ENCODE results near the gene KLHL40. TPM values are rescaled to one million over a fixed set of nuclear protein-coding genes. Genes with fewer than 3 reads are reported as not detected.

The KLHL40 gene
- total RNA-seq, 4 donors from 2014 or later = 0.27 TPM; not detected in 3

GRCh38 chr3:42690766-42691680 is 5.7 kb downstream of the KLHL40 start:
- WGBS, 2 donors (ENCODE audit: low coverage in 1 of 2) = 74% methylated on average over 10 of the region's 10 CpGs; no CpG with 5 or more reads in 1 of the 2 donors
- no peak for DNase-seq
- Histone ChIP-seq H3K27me3 (peaks cover 7% of the 10 kb centered on the region), H3K36me3 (no peaks in the 10 kb centered on the region), H3K9me3 (no peaks in the 10 kb centered on the region), H3K4me3 (no peak overlapping the region), H3K27ac (no peak overlapping the region), H3K4me1 (peaks cover 0 to under 1% (median 0%) of the 10 kb centered on the region in 4 donors)
- in situ Hi-C loops (cut with MboI; ENCODE audit: low pct_ligation_motif_present in 1 of 4, low pct_unique_long_range_greater_than_20kb in 1 of 4, low sequenced_read_pairs in 3 of 4) = no loop called here
- intact Hi-C loops (cut with DNase I; ENCODE audit: low total_unique reads) = no loop called here
- TF ChIP-seq POLR2AphosphoS5 (IDR thresholded peaks at IDR 0.05) (no peak), POLR2A (IDR thresholded peaks at IDR 0.05) (no peak), CTCF (IDR thresholded peaks at IDR 0.05) (no peak), EP300 (IDR thresholded peaks at IDR 0.05; ENCODE audit: low read depth) (no peak)

GRCh38 chr3:42691816-42692666 is 6.7 kb downstream of the KLHL40 start:
- no peak overlapping the region for H3K27ac ChIP-seq
- H3K4me3 ChIP-seq = no peak overlapping the region
- H3K9me3 ChIP-seq = no peaks in the 10 kb centered on the region
- in situ Hi-C loops (cut with MboI; ENCODE audit: low pct_ligation_motif_present in 1 of 4, low pct_unique_long_range_greater_than_20kb in 1 of 4, low sequenced_read_pairs in 3 of 4) (no loop called here), intact Hi-C loops (cut with DNase I; ENCODE audit: low total_unique reads) (no loop called here)
- H3K4me1 ChIP-seq = no peaks in the 10 kb centered on the region
- no peaks in the 10 kb centered on the region for H3K36me3 ChIP-seq
- WGBS, 2 donors (ENCODE audit: low coverage in 1 of 2) = 72 to 73% methylated on average over 4 to 13 of the region's 13 CpGs
- no peaks in the 10 kb centered on the region for H3K27me3 ChIP-seq
- DNase-seq = no peak
- TF ChIP-seq EP300 (IDR thresholded peaks at IDR 0.05; ENCODE audit: low read depth) (no peak), POLR2AphosphoS5 (IDR thresholded peaks at IDR 0.05) (no peak), POLR2A (IDR thresholded peaks at IDR 0.05) (no peak), CTCF (IDR thresholded peaks at IDR 0.05) (no peak)

GRCh38 chr3:42692667-42693529 is 7.6 kb downstream of the KLHL40 start:
- intact Hi-C loops (cut with DNase I; ENCODE audit: low total_unique reads) = no loop called here
- H3K27ac ChIP-seq = no peak overlapping the region
- in situ Hi-C loops (cut with MboI; ENCODE audit: low pct_ligation_motif_present in 1 of 4, low pct_unique_long_range_greater_than_20kb in 1 of 4, low sequenced_read_pairs in 3 of 4) = no loop called here
- H3K4me1 ChIP-seq = no peaks in the 10 kb centered on the region
- 87 to 100% methylated on average over 2 to 17 of the region's 17 CpGs for WGBS, 2 donors (ENCODE audit: low coverage in 1 of 2)
- TF ChIP-seq POLR2AphosphoS5 (IDR thresholded peaks at IDR 0.05) = no peak
- TF ChIP-seq EP300 (IDR thresholded peaks at IDR 0.05; ENCODE audit: low read depth) = no peak
- no peak for TF ChIP-seq POLR2A (IDR thresholded peaks at IDR 0.05)
- TF ChIP-seq CTCF (IDR thresholded peaks at IDR 0.05) = no peak
- H3K4me3 ChIP-seq = no peak overlapping the region
- no peaks in the 10 kb centered on the region for H3K9me3 ChIP-seq
- no peaks in the 10 kb centered on the region for H3K36me3 ChIP-seq
- no peak for DNase-seq
- no peaks in the 10 kb centered on the region for H3K27me3 ChIP-seq
